ENCODE results near the gene SETX. TPM values are rescaled to one million over a fixed set of nuclear protein-coding genes. Genes with fewer than 3 reads are reported as not detected.

Gene SETX
- total and polyA plus RNA-seq, 2 of the 13 experiments (the other 11 are each of a cell fraction or from before 2014, with no cell fraction given): 13.2 to 39.0 TPM

DNA sequence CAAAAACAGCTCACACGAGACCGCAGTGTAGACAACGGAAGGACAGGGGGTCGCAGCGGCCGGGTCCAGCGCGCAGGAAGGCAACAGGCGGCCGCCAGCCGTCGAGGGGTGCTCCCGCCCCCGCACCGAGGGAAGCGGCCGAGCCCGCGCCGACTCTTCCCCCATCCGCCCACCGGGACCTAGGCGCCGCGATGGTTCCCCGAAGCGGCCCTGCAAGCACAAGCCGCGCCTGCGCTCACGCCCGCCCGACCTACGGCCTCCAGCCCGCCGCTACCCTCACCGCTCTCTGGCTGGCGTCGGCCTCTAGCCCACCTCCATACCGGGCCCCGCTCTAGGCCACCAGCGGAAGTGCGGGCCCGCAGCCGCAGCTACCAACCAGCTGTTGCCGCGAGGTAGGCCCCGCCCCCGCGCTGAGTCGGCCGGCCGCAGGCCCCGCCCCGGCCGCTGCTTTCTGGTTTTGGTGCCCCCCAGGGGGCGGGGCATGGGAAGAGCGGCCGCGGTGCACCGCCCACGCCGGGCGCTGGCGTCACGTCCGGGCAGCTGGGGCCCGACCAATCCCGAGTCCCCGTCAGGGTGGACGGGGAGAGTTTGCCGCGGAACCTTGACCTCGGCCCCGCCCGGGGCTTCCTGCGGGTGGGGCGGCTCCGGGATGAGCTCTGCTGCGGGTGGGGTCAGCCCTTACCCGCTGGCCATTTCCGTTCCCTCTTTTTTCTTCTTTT is at the start of gene SETX (continued):
- TF ChIP-seq, protein P1, sequence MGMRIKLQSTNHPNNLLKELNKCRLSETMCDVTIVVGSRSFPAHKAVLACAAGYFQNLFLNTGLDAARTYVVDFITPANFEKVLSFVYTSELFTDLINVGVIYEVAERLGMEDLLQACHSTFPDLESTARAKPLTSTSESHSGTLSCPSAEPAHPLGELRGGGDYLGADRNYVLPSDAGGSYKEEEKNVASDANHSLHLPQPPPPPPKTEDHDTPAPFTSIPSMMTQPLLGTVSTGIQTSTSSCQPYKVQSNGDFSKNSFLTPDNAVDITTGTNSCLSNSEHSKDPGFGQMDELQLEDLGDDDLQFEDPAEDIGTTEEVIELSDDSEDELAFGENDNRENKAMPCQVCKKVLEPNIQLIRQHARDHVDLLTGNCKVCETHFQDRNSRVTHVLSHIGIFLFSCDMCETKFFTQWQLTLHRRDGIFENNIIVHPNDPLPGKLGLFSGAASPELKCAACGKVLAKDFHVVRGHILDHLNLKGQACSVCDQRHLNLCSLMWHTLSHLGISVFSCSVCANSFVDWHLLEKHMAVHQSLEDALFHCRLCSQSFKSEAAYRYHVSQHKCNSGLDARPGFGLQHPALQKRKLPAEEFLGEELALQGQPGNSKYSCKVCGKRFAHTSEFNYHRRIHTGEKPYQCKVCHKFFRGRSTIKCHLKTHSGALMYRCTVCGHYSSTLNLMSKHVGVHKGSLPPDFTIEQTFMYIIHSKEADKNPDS (CRISPR knock-in tag; IDR thresholded peaks at IDR 0.05): no peak
- TF ChIP-seq POLR2AphosphoS2 (IDR thresholded peaks at IDR 0.05; ENCODE audit: low read depth, low read length) (no peak), ZNF30 (CRISPR knock-in tag; IDR thresholded peaks at IDR 0.05) (no peak), ZNF788 (CRISPR knock-in tag; IDR thresholded peaks at IDR 0.05; ENCODE audit: borderline replicate concordance) (no peak), KAT8 (CRISPR knock-in tag; IDR thresholded peaks at IDR 0.05) (peak; percentile 70), CHD2 (IDR thresholded peaks at IDR 0.05; ENCODE audit: low read depth, low read length) (no peak), CREB1 (IDR thresholded peaks at IDR 0.05) (peak; percentile 88), CREB1 (CRISPR knock-in tag; IDR thresholded peaks at IDR 0.05) (peak; percentile 87), ZBTB8A (CRISPR knock-in tag; IDR thresholded peaks at IDR 0.05; ENCODE audit: borderline replicate concordance, low read depth) (no peak), GTF2F1 (IDR thresholded peaks at IDR 0.05; ENCODE audit: low read length) (no peak), MED1 (CRISPR knock-in tag; IDR thresholded peaks at IDR 0.05) (peak; percentile 61), PAF1 (CRISPR knock-in tag; IDR thresholded peaks at IDR 0.05) (no peak), ZFP36L2 (CRISPR knock-in tag; IDR thresholded peaks at IDR 0.05) (no peak), TBX2 (CRISPR knock-in tag; IDR thresholded peaks at IDR 0.05; ENCODE audit: borderline replicate concordance) (peak; percentile 61; the same call in 1 of the 2 replicates), CC2D1A (CRISPR knock-in tag; IDR thresholded peaks at IDR 0.05) (no peak), HNRNPLL (IDR thresholded peaks at IDR 0.05; ENCODE audit: low read depth, low read length, poor library complexity, severe bottlenecking) (no peak), ZKSCAN5 (CRISPR knock-in tag; IDR thresholded peaks at IDR 0.05) (no peak), DDIT3 (CRISPR knock-in tag; IDR thresholded peaks at IDR 0.05) (no peak), ZNF550 (CRISPR knock-in tag; IDR thresholded peaks at IDR 0.05; ENCODE audit: borderline replicate concordance) (no peak)
- TF ChIP-seq, protein P2, sequence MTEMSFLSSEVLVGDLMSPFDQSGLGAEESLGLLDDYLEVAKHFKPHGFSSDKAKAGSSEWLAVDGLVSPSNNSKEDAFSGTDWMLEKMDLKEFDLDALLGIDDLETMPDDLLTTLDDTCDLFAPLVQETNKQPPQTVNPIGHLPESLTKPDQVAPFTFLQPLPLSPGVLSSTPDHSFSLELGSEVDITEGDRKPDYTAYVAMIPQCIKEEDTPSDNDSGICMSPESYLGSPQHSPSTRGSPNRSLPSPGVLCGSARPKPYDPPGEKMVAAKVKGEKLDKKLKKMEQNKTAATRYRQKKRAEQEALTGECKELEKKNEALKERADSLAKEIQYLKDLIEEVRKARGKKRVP (CRISPR knock-in tag; IDR thresholded peaks at IDR 0.05): no peak
